Mesodermal cell (in vitro differentiated cells): ENCODE results near the gene KIZ. TPM values are rescaled to one million over a fixed set of nuclear protein-coding genes. Genes with fewer than 3 reads are reported as not detected.
A peak's percentile ranks its signal among the peaks of the same experiment; 100 is the strongest.

Experiments used
- H3K27ac ChIP-seq: 2 replicates; pipeline ENCODE4 v1.7.0; 2013; ENCODE audit warnings: mild to moderate bottlenecking, low read depth, low read length, moderate library complexity; ENCODE audit not compliant: severe bottlenecking
- H3K36me3 ChIP-seq: 2 replicates; pipeline ENCODE4 v1.7.1; 2013; ENCODE audit warnings: mild to moderate bottlenecking, low read length, moderate library complexity; ENCODE audit not compliant: control insufficient read depth, insufficient read depth
- H3K4me1 ChIP-seq: one replicate; pipeline ENCODE4 v1.7.1; 2013; ENCODE audit warnings: mild to moderate bottlenecking, low read length; ENCODE audit not compliant: insufficient read depth, control insufficient read depth, poor library complexity, severe bottlenecking
- H3K4me3 ChIP-seq: 2 replicates; pipeline ENCODE4 v1.7.0; 2013; ENCODE audit warnings: low read length, control low read depth, mild to moderate bottlenecking; ENCODE audit not compliant: insufficient read depth, poor library complexity, severe bottlenecking; ENCODE audit errors: extremely low read depth
- H3K9me3 ChIP-seq: 2 replicates; pipeline ENCODE4 v1.7.1; 2013; ENCODE audit warnings: mild to moderate bottlenecking, low read length, moderate library complexity; ENCODE audit not compliant: control insufficient read depth
- WGBS, 2 experiments: methylation state at CpG; one replicate each; pipeline ENCODE4 v1.1.5; 2013; ENCODE audit warnings: missing lambda C conversion rate in 2 of 2; ENCODE audit not compliant: insufficient coverage in 2 of 2; 5-methylcytosine and 5-hydroxymethylcytosine counted together
- polyA plus RNA-seq, 2 experiments: library from polyadenylated mRNA; stranded (reverse); fragments of 50-300 nt; gene quantifications; one replicate each; pipeline ENCODE4 v1.2.3, GENCODE V29; 2013

KIZ gene
- polyA plus RNA-seq (2013, experiment 1 of 2), result 13.0 TPM
- 17.3 TPM for polyA plus RNA-seq (2013, experiment 2 of 2)

- no peaks in the 10 kb centered on the region for H3K4me1 ChIP-seq
- H3K36me3 ChIP-seq, result no peaks in the 10 kb centered on the region
- peak within 1 kb of the TSS; percentile 86 for H3K4me3 ChIP-seq
- H3K27ac ChIP-seq, result peak within 1 kb of the TSS; percentile 81
- H3K9me3 ChIP-seq, result no peaks in the 10 kb centered on the region
- WGBS, 2 experiments, result 0 to 1% methylated on average over 28 to 41 of the region's 66 CpGs
Measured at GRCh38 chr20:21125849-21126580, at the start of gene KIZ. Gene KIZ, plus strand, starts transcription at chr20:21126082. Its CDS starts 34 bp downstream, at chr20:21126116.

GRCh38 chr20:21077809-21078345, 48.0 kb upstream of the KIZ start:
- 89 to 100% methylated on average over 3 to 4 of the region's 4 CpGs for WGBS, 2 experiments
- no peaks in the 10 kb centered on the region for H3K4me1 ChIP-seq
- no peak overlapping the region for H3K27ac ChIP-seq
- no peak overlapping the region for H3K4me3 ChIP-seq
- no peaks in the 10 kb centered on the region for H3K9me3 ChIP-seq
- no peaks in the 10 kb centered on the region for H3K36me3 ChIP-seq

GRCh38 chr20:21082584-21082983, 43.3 kb upstream of the KIZ start:
- H3K9me3 ChIP-seq, result no peaks in the 10 kb centered on the region
- H3K4me1 ChIP-seq, result no peaks in the 10 kb centered on the region
- no peaks in the 10 kb centered on the region for H3K36me3 ChIP-seq
- 80 to 90% methylated on average over 1 to 2 of the region's 2 CpGs for WGBS, 2 experiments
- no peak overlapping the region for H3K27ac ChIP-seq
- H3K4me3 ChIP-seq, result no peak overlapping the region

DNA sequence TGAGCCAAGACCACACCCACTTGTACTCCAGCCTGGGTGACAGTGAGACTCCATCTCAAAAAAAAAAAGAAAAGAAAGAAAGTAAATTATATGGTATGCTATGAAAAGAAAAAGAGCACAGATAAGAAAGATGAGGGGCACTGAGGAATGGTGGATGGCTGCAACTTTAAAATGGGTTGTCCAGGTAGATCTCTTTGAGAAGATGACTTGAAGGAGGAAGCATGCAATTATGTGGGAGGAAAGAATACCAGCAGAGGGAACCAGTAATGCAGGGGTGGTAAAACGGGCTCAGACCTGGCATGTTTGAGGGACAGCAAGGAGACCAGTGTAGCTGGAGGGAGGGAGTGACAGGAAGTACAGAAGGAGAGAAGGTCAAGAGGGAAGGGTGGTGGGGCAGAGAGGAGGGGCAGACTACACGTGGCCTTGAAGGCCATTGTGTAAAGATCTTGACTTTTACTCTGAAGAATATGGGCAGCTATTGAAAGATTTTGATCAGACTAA, 42.0 kb upstream of the KIZ start:
- WGBS, 2 experiments, result 47 to 59% methylated on average over 2 of the region's 2 CpGs
- Histone ChIP-seq H3K9me3 (no peaks in the 10 kb centered on the region), H3K27ac (no peak overlapping the region), H3K4me3 (no peak overlapping the region), H3K4me1 (no peaks in the 10 kb centered on the region), H3K36me3 (no peaks in the 10 kb centered on the region)

DNA sequence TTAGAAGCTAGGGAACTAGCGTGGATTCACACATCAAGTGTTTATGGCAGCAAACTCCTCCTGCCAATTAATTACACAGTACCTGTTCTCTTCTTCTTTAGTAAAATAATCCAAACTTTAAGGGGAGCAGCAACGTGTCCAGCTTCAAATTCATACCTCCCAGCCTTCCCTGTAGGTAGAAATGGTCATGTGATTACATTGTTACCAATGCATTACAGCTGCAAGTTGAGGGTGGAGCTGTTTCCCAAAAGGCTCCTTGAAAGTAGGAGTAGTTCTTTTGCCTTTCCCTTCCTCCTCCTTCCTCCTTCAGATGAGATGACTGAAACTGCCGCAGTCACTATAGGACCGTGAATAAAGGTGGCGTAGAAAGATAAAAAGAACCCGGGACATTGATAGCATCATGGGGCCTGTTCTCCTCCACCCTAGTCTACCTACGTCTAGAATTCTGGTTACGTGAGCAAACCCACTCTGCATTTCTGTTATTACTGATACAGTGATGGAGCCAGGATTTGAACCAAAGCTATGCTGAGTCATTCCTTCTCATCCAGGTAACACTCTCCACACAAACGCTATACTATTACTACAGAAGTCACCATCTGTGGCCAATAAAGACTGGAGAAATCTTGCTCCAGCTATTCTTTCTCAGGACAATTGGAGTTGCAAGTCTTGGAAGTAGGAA, 37.9 kb upstream of the KIZ start:
- Histone ChIP-seq H3K4me3 (no peak overlapping the region), H3K9me3 (no peaks in the 10 kb centered on the region), H3K27ac (no peak overlapping the region), H3K36me3 (no peaks in the 10 kb centered on the region), H3K4me1 (peaks cover 4% of the 10 kb centered on the region)
- WGBS, 2 experiments, result 89 to 92% methylated on average over 2 to 6 of the region's 9 CpGs

DNA sequence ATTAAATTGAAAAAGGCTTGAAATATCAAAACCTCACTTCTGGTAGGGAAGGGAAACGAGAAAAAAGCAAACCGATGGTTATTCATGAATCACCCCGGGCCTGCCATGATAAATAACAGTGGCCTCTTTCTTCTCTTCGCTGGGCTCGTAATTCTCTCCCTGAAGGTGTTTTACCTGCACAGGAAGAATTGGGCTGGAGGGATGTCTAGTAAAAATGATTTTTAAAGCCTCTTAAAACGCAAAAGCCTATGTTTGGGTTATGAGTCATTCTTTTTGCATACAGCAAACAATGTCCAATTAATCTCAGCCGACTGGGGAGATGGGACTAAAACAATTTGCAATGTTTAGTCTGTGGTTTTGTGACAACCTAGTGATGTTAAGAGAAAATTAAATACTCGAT, 36.5 kb upstream of the KIZ start:
- Histone ChIP-seq H3K4me3 (no peak overlapping the region), H3K9me3 (no peaks in the 10 kb centered on the region), H3K27ac (no peak overlapping the region), H3K4me1 (peaks cover 4% of the 10 kb centered on the region), H3K36me3 (no peaks in the 10 kb centered on the region)
- 77 to 80% methylated on average over 1 to 3 of the region's 8 CpGs for WGBS, 2 experiments

DNA sequence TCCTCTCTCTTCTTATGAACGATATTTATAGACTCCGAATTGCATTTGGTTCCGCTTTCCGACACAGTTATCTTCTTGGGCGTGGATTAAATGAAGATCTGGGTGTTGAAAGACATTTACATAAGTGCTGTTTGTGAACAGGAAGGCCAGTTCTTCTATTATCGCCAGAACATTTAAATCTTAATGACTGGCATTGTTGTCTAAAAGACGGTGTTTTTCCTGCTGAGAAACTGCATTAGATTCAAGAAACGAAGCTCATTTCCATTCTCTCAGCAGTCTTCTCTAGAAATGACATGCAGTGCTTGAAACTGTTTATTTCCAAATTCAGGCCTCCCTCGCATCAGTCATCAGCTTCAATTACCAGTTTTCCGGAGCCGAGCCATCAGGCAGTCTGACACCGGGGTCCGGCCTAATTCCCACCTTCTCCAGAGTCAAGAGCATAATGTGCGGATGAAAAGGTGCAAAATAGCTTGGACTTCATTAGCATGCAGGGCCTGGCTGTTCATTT, 35.7 kb upstream of the KIZ start:
- no peaks in the 10 kb centered on the region for H3K36me3 ChIP-seq
- no peak overlapping the region for H3K27ac ChIP-seq
- H3K9me3 ChIP-seq, result no peaks in the 10 kb centered on the region
- WGBS, 2 experiments, result 24 to 41% methylated on average over 8 of the region's 14 CpGs
- peaks cover 4% of the 10 kb centered on the region for H3K4me1 ChIP-seq
- no peak overlapping the region for H3K4me3 ChIP-seq

- Histone ChIP-seq H3K27ac (no peak overlapping the region), H3K9me3 (no peaks in the 10 kb centered on the region), H3K4me3 (no peak overlapping the region), H3K4me1 (peaks cover 4% of the 10 kb centered on the region), H3K36me3 (no peaks in the 10 kb centered on the region)
- 92 to 96% methylated on average over 5 to 7 of the region's 11 CpGs for WGBS, 2 experiments
Measured at GRCh38 chr20:21090721-21091120, 35.2 kb upstream of the KIZ start.

DNA sequence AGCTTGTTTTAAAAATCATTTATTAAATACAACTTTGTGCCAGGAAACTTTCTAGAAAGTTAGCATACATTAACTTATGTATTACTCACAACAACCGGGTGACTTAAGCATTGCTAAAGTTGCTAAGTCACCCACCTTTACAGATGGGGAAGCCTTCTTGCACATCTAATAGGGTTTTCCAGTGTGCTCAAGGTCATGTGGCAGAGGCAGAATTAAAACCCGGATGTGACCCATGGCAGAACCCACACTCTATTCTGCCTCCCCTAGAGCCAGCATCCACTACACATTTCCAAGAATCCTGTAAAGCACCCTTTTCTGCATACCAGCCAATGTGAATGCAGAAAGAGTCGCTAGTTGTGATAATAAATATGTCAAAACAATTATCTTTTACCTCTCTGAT, 33.1 kb upstream of the KIZ start:
- peaks cover 4% of the 10 kb centered on the region for H3K4me1 ChIP-seq
- H3K9me3 ChIP-seq, result no peaks in the 10 kb centered on the region
- WGBS, 2 experiments, result 100% methylated on average over 2 of the region's 3 CpGs; no CpG with 5 or more reads in 1 of the 2 experiments
- H3K4me3 ChIP-seq, result no peak overlapping the region
- H3K27ac ChIP-seq, result no peak overlapping the region
- no peaks in the 10 kb centered on the region for H3K36me3 ChIP-seq

- H3K4me3 ChIP-seq, result no peak overlapping the region
- no peaks in the 10 kb centered on the region for H3K9me3 ChIP-seq
- H3K36me3 ChIP-seq, result no peaks in the 10 kb centered on the region
- H3K27ac ChIP-seq, result no peak overlapping the region
- WGBS, 2 experiments, result 42 to 48% methylated on average over 10 of the region's 10 CpGs
- H3K4me1 ChIP-seq, result peaks cover 7% of the 10 kb centered on the region
Measured at GRCh38 chr20:21096321-21097043, 29.4 kb upstream of the KIZ start.
